OCI-LY1 (cell line): ENCODE results near the gene SLC22A23.
A peak's percentile ranks its signal among the peaks of the same experiment; 100 is the strongest.

ENCODE experiments used
- H2AFZ ChIP-seq: fragments of 200-600 bp; sonication (generic), shearing (Covaris generic); 2 replicates; pipeline ENCODE4 v1.6.0; 2014; ENCODE audit warnings: antibody characterized with exemption, mild to moderate bottlenecking, low read length
- H3F3A ChIP-seq: fragments of 200-600 bp; sonication (generic), shearing (Covaris generic); 2 replicates; pipeline ENCODE4 v1.6.0; 2014; ENCODE audit warnings: mild to moderate bottlenecking, antibody characterized with exemption, low read length, moderate library complexity; ENCODE audit not compliant: insufficient read depth
- H3K27ac ChIP-seq: fragments of 200-600 bp; sonication (generic); 2 replicates; pipeline ENCODE4 v1.5.1; 2014; ENCODE audit warnings: low read length, mixed run types, mild to moderate bottlenecking, low read depth; ENCODE audit not compliant: poor library complexity, severe bottlenecking
- H3K27me3 ChIP-seq: fragments of 200-600 bp; sonication (generic); 2 replicates; pipeline ENCODE4 v1.6.0; 2014; ENCODE audit warnings: antibody characterized with exemption, mild to moderate bottlenecking, low read length, moderate library complexity; ENCODE audit not compliant: insufficient read depth
- H3K36me3 ChIP-seq: fragments of 200-600 bp; sonication (generic); 2 replicates; pipeline ENCODE4 v1.6.1; 2014; ENCODE audit warnings: mild to moderate bottlenecking, antibody characterized with exemption, low read length, moderate library complexity, mixed read lengths; ENCODE audit not compliant: insufficient read depth
- H3K4me1 ChIP-seq: fragments of 200-600 bp; sonication (generic); 2 replicates; pipeline ENCODE4 v1.5.1; 2014; ENCODE audit warnings: mild to moderate bottlenecking, low read length, moderate library complexity; ENCODE audit not compliant: insufficient read depth, severe bottlenecking
- H3K4me2 ChIP-seq: fragments of 200-600 bp; sonication (generic), shearing (Covaris generic); 2 replicates; pipeline ENCODE4 v1.6.1; 2014; ENCODE audit warnings: low read length
- H3K4me3 ChIP-seq: fragments of 200-600 bp; sonication (generic); 2 replicates; pipeline ENCODE4 v1.5.1; 2014; ENCODE audit warnings: low read length, low read depth, mild to moderate bottlenecking, mixed read lengths; ENCODE audit not compliant: poor library complexity, severe bottlenecking
- H3K79me2 ChIP-seq: fragments of 200-600 bp; shearing (Covaris generic); 2 replicates; pipeline ENCODE4 v1.6.1; 2016; ENCODE audit warnings: mixed run types, low read length, mixed read lengths; ENCODE audit not compliant: insufficient read depth
- H3K9ac ChIP-seq: fragments of 200-600 bp; sonication (generic), shearing (Covaris generic); 2 replicates; pipeline ENCODE4 v1.6.1; 2014; ENCODE audit warnings: mild to moderate bottlenecking, low read length, mixed read lengths
- H3K9me2 ChIP-seq: fragments of 200-600 bp; sonication (generic), shearing (Covaris generic); 2 replicates; pipeline ENCODE4 v1.6.1; 2014; ENCODE audit warnings: low read depth, mild to moderate bottlenecking, low read length, mixed read lengths
- H3K9me3 ChIP-seq: fragments of 200-600 bp; shearing (Covaris generic); 2 replicates; pipeline ENCODE4 v1.6.1; 2014; ENCODE audit warnings: low read length, mixed read lengths
- H4K20me1 ChIP-seq: fragments of 200-600 bp; sonication (generic), shearing (Covaris generic); 2 replicates; pipeline ENCODE4 v1.6.0; 2016; ENCODE audit warnings: mild to moderate bottlenecking, low read length; ENCODE audit not compliant: insufficient read depth
- EZH2 ChIP-seq: fragments of 200-600 bp; sonication (generic), shearing (Covaris generic); IDR thresholded peaks from 2 replicates; pipeline ENCODE4 v1.8.0; 2017; ENCODE audit warnings: borderline replicate concordance, mixed run types, mild to moderate bottlenecking, antibody characterized with exemption, low read length, moderate library complexity, mixed read lengths
- TF ChIP-seq, protein P1 (sequence below): fragments of 200-600 bp; sonication (generic), shearing (Covaris generic); IDR thresholded peaks from 2 replicates; pipeline ENCODE4 v1.5.1; 2017; ENCODE audit warnings: mild to moderate bottlenecking, antibody characterized with exemption, low read length, moderate library complexity, mixed read lengths

Gene SLC22A23

GRCh38 chr6:3353939-3354338 lies 102.9 kb downstream of the SLC22A23 start:
- Histone ChIP-seq H3K9me2 (no peaks in the 10 kb centered on the region), H3F3A (no peaks in the 10 kb centered on the region), H2AFZ (no peak overlapping the region), H3K4me1 (peaks cover 43% of the 10 kb centered on the region), H3K9ac (no peak overlapping the region), H3K4me2 (no peak overlapping the region), H4K20me1 (no peaks in the 10 kb centered on the region), H3K27me3 (no peaks in the 10 kb centered on the region), H3K27ac (no peak overlapping the region), H3K4me3 (no peak overlapping the region), H3K79me2 (no peaks in the 10 kb centered on the region), H3K9me3 (no peaks in the 10 kb centered on the region), H3K36me3 (no peaks in the 10 kb centered on the region)
- TF ChIP-seq, protein P1, sequence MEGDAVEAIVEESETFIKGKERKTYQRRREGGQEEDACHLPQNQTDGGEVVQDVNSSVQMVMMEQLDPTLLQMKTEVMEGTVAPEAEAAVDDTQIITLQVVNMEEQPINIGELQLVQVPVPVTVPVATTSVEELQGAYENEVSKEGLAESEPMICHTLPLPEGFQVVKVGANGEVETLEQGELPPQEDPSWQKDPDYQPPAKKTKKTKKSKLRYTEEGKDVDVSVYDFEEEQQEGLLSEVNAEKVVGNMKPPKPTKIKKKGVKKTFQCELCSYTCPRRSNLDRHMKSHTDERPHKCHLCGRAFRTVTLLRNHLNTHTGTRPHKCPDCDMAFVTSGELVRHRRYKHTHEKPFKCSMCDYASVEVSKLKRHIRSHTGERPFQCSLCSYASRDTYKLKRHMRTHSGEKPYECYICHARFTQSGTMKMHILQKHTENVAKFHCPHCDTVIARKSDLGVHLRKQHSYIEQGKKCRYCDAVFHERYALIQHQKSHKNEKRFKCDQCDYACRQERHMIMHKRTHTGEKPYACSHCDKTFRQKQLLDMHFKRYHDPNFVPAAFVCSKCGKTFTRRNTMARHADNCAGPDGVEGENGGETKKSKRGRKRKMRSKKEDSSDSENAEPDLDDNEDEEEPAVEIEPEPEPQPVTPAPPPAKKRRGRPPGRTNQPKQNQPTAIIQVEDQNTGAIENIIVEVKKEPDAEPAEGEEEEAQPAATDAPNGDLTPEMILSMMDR = no peak
- no peak for TF ChIP-seq EZH2

DNA sequence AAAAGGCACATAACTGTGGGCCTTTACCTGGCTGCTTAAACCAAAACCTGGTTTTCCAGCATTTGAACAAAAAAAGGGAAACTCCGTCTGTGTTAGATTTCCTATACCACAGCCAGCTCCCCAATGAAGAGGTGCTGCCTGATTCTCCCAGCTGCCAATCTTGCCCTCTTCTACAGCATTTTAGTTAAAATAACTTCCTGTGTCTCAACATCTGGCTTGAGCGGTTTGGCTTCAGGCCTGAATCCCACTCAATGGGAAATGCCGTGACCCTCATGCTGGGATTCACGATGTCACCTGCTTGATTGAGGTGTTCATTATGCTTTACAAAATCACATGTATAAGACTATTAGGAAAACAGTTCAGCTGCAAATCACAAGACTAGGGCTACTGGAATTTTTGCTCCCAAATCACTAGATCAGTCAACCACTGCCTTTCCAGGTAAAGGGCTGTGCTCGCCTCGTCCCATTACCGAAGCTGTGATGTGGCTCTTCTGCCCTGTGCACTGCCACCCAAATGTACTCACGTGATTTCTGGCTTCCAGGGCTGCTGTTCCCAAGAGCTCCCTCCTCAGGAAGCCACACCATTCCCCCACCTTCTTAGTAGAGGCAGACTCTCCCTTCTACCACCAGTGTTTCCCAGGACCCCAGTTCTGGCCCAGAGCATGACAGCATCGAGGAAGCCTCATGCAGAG lies 103.5 kb downstream of the SLC22A23 start:
- Histone ChIP-seq H3K4me1 (peaks cover 43% of the 10 kb centered on the region), H3K9ac (no peak overlapping the region), H3F3A (no peaks in the 10 kb centered on the region), H3K9me3 (no peaks in the 10 kb centered on the region), H3K9me2 (no peaks in the 10 kb centered on the region), H2AFZ (no peak overlapping the region), H3K27ac (peak overlapping the region; percentile 43), H4K20me1 (no peaks in the 10 kb centered on the region), H3K36me3 (no peaks in the 10 kb centered on the region), H3K4me2 (peak overlapping the region; percentile 52; the same call in 1 of the 2 replicates), H3K4me3 (peak overlapping the region; percentile 20), H3K79me2 (no peaks in the 10 kb centered on the region), H3K27me3 (no peaks in the 10 kb centered on the region)
- no peak for TF ChIP-seq EZH2
- TF ChIP-seq, protein P1 = no peak

DNA sequence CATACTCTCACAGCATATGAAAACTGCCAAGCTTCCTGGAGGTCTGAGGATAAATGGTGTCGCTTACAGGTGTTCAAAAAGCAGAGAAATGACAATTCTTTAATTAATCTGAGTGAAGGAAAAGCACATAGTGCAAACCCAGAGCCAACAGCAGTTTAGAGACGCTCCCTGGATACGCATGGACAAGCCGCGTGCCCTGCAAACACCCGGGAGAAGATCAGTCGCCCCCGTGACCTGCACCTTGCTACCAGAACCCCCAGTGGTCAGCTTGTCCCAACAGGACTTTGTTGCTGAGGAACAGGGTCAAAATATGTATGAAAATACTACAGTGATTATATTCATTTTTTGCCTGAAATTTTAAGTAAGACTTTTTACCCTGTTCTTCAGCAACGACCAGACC lies 104.2 kb downstream of the SLC22A23 start:
- no peak overlapping the region for H2AFZ ChIP-seq
- no peaks in the 10 kb centered on the region for H3K9me3 ChIP-seq
- H3K4me1 ChIP-seq = peaks cover 43% of the 10 kb centered on the region
- peak overlapping the region; percentile 20 for H3K4me3 ChIP-seq
- H3K36me3 ChIP-seq = no peaks in the 10 kb centered on the region
- no peaks in the 10 kb centered on the region for H3K9me2 ChIP-seq
- peak overlapping the region; percentile 52 for H3K4me2 ChIP-seq
- H4K20me1 ChIP-seq = no peaks in the 10 kb centered on the region
- no peaks in the 10 kb centered on the region for H3F3A ChIP-seq
- H3K9ac ChIP-seq = no peak overlapping the region; the same call in 1 of the 2 replicates
- TF ChIP-seq, protein P1 = no peak
- no peak for TF ChIP-seq EZH2
- peak overlapping the region; percentile 33 for H3K27ac ChIP-seq
- peaks cover 3% of the 10 kb centered on the region; the same call in 1 of the 2 replicates for H3K27me3 ChIP-seq
- no peaks in the 10 kb centered on the region for H3K79me2 ChIP-seq
